HG02884 (cell line): ENCODE results near the gene TNFRSF14.

Experiments
- ATAC-seq: cut with Tn5 transposase; IDR thresholded peaks from one replicate; pipeline ENCODE4 v1.9.1; 2021; ENCODE audit warnings: mild to moderate bottlenecking, moderate library complexity; ENCODE audit not compliant: unreplicated experiment

TNFRSF14 gene

DNA sequence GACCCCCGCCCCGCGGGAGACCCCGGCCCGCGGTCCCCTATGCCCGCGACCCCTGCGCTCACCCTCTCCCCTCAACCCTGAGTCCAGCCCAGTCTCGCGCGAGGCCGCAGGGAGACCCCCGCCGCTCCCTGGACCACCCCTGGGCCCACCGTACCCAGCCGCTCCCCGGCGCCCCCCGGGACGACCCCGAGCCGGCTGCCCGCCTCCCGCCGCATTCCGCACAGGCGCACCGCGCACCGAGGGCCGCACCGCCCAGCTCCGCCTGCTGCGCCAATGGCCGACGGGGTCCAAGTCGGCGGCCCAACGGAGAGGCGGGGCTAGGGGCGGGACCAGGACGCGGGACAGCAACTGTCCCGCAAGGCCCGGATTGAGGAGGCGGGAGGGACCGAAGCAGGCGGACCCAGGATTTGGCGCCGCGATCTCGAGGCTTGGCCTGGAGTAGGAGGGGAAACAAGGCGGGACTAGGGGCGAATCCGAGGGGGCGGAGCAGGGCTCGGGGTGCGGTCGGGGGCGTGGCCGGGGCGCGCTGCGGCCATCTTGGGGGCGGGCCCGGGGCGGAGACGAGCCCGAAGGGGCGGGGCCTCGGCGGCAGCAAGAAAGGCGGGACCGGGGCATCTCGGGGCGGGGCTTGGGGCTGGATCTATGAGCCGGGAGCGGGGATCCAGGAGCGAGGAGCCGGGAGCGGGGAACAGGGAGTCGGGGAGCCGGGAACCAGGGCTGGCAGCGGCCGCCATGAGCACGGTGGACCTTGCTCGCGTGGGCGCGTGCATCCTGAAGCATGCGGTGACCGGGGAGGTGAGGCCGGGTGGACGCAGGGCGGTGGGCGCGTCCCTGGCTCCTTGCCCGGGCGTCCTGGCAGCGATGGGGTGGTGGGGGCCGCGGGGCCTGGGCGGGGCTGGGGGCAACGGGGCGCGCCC lies 30.2 kb downstream of the TNFRSF14 start, which contains the start of gene PRXL2B:
PRXL2B (plus strand) TSS at position 624 of the 917 bp plus-strand sequence; CDS start at position 733, 109 bp downstream.
- peak; percentile 52 for ATAC-seq

DNA sequence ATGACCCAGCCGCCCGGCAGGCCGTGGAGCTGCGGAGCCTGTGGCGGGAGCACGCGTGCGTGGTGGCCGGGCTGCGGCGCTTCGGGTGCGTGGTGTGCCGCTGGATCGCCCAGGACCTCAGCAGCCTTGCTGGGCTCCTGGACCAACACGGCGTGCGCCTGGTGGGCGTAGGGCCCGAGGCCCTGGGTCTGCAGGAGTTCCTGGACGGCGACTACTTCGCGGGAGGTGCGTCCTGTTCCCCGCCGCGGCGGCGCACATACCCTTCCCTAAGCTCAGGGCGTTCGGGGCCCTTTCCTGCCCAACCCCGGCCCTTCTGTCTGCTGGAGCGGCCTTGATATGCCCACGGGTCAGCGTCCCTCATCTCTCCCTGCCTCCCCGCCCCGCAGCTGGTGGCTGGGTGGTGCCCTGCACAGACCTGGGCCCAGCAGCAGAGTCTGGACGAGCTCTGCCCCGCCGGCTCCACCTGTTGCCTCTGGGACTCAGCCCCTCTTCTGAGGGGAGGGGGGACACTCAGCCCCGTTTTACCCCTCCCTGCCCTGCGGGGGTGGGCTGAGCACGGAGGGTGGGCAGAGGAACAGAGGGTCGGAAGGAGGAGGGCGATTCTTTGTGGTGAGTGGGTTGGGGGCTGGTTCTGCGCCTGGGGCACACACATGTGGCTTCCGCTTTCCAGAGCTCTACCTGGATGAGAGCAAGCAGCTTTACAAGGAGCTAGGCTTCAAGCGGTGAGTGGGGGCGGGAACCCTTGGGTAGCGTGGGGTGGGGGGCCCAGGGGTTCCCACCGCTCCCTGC lies 31.1 kb downstream of the TNFRSF14 start:
- ATAC-seq = peak; percentile 2

DNA sequence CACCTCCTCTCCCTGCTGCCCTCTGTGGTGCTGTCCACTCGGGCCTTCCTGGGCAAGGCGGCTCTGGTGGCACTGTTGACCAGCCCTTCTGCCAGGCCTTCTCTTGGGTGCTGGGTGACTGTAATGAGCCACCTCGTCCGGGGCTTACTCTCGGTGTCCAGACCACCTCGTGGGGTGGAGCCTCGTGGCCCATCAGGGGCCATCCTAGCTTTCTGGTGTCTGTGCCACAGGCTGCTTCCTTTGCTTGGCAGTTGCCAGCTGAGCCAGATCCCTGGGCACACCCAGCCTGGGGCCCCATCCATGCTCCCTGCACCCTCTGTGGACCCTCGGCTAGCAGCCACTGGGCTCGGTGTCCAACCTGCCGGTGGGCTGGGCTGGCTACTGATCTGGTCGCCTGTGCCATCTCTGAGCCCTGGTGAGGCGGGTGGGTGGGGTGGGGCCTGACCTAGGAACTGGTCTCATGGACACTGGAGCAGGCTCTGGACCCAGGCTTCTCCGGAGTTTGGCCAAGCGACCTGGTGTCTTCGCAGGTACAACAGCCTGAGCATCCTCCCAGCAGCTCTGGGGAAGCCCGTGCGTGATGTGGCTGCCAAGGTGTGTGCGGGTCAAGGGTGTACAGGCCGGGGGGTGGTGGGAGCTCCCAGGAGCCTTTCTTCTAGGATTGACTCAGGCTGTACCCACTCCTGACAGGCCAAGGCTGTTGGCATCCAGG lies 31.8 kb downstream of the TNFRSF14 start:
- ATAC-seq = no peak

DNA sequence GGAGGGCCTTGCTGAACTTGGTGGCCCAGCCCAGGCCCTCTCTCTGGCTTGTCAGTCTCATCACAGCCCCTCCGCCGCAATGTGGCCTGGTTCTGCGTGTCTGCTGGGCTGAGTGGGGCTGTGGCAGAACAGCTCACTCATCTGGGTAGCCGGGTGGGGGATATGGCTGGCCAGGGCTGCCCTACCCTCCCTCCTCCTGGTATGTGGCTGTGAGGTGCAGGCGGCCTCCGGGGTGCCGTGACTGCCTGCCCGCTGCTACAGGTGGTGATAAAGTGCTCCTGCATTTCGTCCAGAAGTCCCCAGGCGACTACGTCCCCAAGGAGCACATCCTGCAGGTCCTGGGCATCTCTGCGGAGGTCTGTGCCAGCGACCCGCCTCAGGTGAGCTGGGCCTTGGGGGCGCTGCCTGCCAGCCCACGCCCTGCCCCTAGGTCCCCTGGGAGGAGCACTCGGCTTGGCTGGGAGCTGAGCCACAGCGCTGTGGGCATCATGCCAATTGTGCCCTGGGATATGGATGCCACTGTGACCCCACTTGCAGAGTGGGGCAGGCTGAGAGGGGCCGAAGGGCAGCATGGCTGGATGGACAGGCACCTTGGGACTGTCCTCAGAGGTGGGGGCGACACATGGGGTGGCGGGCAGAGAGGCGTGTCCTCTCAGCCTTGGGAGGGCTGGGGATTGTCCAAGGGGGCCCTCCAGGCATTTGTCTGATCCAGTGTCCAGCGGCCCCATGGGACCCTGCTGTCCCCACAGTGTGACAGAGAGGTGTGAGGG lies 32.7 kb downstream of the TNFRSF14 start:
- ATAC-seq = no peak

DNA sequence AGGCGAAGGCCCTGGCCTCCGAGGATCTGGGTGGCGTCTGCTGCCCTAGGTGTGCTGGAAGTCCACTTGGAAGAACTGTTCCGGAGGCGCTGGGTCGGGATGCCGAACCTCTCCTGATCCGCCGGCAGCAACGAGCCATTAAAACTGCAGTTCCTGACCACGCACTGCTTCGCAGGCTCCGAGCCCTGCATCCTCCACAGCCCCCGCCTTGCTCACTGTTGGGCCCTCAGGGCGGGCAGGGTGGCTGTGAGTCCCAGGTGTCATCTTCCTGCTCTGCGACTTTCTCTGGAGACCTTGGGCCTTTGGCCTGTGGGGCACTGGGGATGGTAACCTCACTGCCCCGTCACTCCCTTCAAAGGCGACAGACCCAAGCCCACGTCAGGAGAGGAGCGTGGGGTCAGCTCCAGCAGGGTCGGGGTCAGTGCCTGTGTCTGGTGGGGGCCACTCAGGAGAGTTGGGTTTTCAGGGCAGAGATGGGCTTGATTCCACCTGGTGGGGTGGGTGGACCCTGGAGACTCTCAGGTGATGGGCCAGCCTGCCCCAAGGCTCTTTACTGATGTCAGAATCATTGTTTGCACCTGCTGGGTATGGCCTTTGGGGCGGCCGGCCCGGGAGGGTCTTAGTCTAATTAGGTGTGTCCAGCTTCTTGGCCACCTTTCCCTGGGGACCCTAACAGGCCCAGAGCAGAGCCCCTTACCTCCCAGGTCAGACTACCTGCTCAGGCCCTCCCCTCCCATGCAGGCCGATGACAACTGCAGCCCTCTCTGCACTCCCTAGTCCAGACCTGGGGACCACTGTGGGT lies 33.5 kb downstream of the TNFRSF14 start:
- ATAC-seq = no peak

DNA sequence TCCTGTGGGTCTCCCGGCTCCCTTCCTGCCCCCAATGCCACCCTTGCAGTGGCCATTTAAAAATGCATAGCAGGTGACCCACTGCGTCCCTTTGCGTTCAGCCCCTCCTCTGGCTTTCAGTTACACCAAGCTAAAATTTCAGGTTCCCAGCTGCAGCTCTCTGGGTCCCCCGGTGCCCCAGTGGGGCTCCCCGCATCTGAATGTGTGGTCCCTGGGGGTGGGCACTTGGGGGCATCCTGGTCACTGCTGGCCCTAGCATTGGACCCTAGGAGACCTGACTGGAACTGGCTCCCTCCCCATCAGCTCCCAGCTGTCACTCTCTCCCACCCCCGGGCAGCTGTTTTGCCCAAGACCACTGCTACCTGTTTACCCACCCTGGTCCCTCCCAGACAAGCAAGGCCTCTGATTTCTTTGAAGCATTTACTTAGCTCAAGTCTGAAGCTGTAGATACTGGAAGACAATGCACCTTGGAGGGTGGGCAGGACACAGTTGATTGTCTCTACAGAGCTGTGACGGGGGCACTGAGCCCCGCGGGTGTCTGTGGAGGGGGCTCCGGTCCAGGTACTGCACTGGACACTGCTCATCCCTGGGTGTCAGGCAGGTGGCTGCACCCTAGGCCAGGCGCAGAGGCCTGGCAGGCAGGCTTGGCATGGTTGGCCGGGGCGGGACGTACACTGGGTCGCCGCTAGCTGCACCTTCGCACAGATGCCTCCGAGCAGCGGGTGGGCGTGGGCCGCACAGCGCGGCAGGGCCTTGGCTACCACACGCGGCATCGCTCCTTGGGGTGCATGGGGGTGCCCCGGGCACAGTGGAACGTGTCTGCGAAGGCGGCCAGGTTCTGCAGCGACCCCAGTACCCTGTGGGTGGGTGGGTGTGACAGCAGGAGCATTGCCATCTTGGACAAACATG lies 34.3 kb downstream of the TNFRSF14 start:
- ATAC-seq = no peak

DNA sequence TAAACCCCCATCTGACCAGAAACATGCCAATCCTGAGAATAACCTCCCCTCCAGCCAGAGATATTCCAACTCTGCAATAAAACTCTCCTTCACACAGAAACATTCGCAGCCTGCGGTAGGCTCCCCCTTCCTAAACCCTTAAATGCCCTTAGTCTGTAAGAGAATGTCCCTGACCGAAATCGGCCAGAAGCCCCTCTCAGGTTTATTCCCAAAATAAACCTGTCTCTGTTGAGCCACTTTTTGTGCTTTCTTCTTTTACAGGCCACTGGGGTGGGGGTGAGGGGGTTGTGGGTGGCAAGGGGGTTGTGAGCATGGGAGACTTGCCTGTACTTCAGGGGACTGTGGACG lies 35.0 kb downstream of the TNFRSF14 start:
- no peak for ATAC-seq

DNA sequence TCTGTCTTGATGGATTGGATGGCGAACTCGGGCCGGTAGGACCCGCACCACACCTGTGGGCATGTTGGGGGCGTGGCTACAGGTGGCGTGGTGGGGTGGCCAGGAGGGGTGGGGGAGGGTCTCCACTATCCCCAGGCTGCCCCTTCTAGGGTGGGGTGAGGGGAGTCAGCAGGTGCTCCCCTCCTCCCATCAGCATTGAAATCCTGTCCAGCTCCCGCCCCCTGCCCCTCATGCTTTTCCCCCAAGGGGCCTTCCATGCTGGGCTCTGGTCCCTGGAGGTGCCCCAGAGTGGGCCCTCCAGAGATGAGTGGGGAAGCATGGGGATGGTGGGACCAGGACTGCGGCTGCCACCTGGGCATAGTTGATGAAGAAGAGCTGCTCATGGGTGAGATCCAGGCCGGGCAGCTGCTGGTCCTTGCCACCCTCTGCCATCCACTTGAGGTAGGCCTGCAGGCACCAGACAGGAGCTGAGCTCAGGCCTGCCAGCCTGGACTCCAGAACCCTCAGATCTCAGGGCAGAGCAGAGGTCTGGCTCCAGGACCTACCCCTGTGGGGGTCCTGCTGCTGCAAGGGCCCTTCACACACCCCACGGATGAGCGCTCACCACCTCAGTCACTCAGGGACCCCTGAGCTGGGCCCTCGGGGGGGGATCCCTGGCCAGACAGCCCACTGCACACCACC lies 35.5 kb downstream of the TNFRSF14 start:
- no peak for ATAC-seq

DNA sequence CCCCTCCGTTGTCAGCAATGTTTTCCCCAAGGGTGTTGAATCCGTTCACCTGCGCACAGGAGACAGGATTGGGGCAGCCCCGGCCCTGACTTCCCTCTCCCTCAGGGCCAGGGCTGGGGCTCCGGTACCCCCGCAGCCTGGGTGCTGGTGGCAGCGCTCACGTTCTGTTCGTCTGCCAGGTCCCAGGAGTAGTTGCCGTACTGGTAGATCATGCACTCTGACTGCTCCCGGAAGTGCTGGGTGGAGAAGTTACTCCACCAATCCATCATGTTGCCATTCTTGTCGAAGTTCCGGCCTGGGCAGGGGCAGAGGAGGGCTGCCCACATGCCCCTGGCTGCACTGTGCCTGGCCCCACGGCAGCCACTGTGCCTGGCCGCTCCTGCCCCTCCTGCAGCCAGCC lies 36.5 kb downstream of the TNFRSF14 start:
- ATAC-seq = no peak

DNA sequence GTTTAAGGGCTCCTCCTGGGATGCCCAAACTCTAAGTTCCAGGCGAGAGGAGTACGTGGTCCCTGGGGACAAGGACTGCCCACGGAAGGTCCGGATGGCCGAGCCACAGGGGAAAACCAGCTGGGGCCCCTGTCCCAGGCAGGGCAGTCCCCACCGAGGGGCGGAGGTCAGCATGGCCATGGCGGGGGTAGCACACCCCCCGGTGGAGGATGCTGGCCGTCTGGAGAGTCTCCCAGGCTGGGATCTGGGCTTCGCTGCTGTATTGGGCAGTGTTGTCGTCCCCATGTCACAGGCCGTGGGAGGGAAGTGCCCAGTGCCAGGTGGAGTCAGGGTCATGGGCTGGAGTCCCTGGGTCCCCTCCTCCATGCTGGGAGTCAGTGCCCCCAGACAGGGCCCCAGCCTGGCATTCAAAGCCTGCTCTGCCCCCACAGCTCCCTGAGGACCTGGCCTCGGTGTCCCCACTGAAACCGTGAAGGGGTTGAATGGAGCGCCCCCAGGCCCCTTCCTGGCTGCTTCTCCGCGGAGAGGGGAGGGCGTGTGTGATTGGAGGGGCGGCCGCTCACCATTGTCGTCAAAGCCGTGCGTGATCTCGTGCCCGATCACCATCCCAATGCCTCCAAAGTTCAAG lies 37.2 kb downstream of the TNFRSF14 start:
- ATAC-seq = no peak

DNA sequence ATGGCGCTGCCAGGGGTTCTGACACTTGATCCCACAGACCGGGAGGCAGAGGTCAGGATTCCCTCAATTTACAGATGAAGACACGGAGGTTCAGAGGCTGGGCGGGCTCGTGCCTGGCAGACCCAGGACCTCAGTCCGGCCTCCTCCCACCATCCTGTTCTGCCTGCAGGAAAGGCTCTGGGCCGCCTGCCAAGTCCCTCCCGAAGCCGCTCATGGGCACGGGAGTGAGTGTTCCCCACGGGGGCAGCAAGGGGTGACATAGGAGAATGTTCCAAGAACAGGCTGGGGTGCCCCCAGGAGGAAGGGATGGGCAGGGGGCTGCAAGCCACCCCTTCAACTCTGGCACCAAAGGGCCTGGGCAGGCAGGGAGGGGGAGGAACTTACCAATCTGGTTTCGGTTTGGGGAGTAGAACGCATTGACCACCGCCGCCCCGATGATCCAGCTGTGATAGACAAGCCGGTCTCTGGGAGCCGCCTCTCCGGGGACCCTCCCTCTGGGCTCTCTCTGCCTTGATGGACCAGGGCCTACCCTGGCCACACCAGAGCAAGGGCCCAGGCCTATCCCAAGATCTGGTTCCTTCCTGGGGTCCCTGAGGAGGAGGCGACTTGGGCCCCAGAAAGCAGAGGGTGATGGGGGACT lies 38.0 kb downstream of the TNFRSF14 start:
- ATAC-seq = no peak

DNA sequence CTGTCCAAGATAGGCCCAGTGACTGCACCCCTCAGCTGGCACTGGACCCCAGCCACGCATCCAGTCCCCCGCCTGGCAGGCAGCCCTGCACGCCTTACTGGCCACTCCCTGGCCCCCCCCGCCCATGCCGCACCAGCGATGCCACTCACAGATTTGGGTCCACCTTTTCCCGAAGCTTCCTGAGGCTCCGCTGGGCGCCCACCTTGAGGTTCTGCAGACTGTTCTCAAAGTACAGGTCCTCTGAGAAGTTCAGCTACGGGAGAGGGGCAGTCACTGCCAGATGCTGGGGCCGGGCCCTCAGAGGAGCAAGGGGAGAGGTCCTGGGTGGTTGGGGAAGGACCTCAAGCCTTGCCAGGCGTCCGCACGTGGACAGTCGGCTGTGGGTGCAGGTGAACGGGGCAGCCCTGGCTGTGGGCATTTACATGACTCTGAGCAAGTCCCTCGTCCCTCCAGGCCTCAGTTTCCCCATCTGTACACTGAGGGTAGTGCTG lies 38.5 kb downstream of the TNFRSF14 start:
- no peak for ATAC-seq

DNA sequence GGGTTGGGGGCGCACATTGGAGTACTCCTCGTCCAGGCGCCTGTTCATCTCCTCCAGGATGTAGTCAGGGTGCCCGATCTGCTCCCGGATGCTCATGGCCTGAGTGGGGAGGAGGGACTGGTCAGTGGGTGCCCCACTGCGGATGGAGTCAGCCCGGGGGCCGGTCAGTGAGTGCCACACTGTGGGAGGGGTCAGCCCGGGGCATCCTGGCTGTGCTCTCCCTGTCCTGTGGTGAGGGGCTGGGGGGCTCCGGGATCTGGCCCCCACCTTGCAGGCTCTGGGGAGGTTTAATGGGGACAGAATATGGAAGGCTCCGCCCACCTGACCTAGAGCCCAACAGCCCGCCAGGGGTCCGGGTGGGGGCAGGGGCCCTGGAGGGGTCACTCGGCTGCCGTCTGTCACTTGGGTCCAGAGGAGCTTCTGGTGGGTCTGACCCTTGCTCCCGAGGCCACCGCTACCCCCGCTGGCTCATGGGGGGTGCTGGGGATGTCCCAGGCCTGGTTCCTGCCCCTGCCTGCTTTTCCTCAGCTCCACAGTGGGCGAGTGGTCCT lies 39.2 kb downstream of the TNFRSF14 start:
- no peak for ATAC-seq

DNA sequence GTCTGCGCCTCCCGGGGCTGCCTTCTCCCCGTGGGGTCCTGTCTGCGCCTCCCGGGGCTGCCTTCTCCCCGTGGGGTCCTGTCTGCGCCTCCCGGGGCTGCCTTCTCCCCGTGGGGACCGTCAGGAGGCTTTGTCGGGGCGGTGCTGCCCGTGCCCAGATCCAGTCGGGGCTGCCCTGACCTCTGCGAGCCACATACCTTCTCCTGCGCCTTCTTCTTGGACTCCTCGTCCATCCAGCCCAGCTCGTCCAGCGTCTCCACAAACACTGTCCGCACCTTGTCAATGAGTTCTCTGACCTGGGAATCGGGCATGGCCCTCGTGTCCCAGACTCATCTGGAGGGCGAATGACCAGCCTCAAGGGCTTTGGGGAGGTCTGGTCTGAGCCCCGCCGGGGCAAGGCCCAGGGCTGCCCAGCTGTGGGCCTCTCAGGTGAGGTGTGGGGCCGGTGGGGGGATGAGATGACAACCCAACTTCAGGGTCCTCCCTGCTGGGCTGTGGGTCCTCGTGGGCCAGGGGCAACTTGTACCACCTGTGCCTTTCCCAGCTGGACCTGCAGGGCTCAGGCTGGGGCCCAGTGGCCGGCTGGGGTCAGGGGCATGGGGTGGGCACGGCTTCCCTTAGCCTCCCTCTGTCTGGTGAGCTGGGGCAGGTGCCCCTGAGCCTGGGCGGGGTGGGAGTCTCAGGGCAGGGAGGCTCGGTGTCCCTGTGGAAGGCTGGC lies 39.8 kb downstream of the TNFRSF14 start:
- ATAC-seq = no peak

DNA sequence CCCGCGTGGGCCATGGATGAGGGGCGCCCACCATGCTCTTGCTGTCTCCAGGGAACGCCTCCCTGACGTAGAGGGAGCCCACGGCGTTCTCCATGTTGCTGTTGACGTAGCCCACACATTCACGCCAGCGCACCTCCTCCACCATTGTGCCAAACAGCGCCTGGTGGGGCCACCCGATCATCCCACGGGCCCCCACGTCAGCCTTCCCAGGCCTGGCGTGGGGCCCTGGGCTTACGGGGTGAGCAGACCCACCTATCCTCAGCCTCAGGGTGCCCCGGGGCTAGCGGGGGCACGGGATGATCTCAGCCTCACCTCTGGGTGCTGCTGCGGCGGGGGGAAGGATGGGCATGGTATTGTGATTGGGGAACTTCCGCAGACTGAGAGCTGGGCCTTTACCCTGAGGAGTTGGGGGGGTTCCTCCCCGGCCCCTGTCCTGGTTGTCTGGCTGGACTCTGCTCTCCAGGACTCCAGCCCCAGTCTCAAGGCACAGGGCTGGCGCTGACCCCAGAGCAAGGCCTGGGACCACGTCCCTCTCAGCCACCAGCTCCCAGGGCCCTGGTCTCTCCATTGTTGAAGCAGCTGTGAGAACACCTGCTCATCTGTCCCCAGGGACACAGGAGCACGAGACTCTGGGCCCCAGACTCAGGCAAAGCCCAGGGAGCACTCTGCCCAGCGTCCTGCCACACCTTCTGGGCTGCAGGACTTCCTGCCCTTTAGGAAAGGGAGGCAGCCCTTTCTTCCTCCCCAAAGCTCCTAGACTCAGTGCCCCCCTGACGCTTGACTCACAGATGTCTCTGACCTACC lies 40.6 kb downstream of the TNFRSF14 start:
- no peak for ATAC-seq
